Activated CD8-positive, alpha-beta T cell treated with anti-CD3 and anti-CD28 coated beads, Interleukin-2, amount 10 ng/mL, durations not matched to agents 7 days and 5 days (primary cell): ENCODE data around the gene SLC34A3. TPM values are rescaled to one million over a fixed set of nuclear protein-coding genes. Genes with fewer than 3 reads are reported as not detected.
A peak's percentile ranks its signal among the peaks of the same experiment; 100 is the strongest.
"Not testable (repeated sequence)": the region's sequence is repeated elsewhere in the genome, so short reads cannot be mapped to it uniquely, and the experiment has no call there.

Experiments used
- ATAC-seq: fragments of 150-1000 bp; cut with Tn5 transposase; one replicate; pipeline ENCODE4 v1.10.0; 2021; ENCODE audit warnings: moderate library complexity
- CTCF ChIA-PET: fragments of 350-600 bp; sonication (Branson Sonifier 250); formaldehyde crosslinking; loops from one replicate; lab custom pipeline; 2021; ENCODE audit warnings: antibody characterized with exemption; lab: Charles Lee
- POLR2A ChIA-PET: fragments of 350-600 bp; sonication (Branson Sonifier 250); formaldehyde crosslinking; loops from one replicate; lab custom pipeline; 2021; ENCODE audit warnings: antibody characterized with exemption; lab: Charles Lee
- DNase-seq: peaks from one replicate; pipeline ENCODE4 v3.0.0-alpha.2; 2020
- H3K27ac Mint-ChIP-seq: one replicate; pipeline ENCODE4 v1.8.0; 2021; ENCODE audit warnings: mild to moderate bottlenecking, mixed read lengths
- H3K27me3 Mint-ChIP-seq: one replicate; pipeline ENCODE4 v1.8.0; 2021; ENCODE audit warnings: low read depth, mixed read lengths
- H3K36me3 Mint-ChIP-seq: one replicate; pipeline ENCODE4 v1.8.0; 2021; ENCODE audit warnings: low read depth, mixed read lengths
- H3K4me1 Mint-ChIP-seq: one replicate; pipeline ENCODE4 v1.8.0; 2021; ENCODE audit warnings: low read depth, mixed read lengths
- H3K4me3 Mint-ChIP-seq: one replicate; pipeline ENCODE4 v1.8.0; 2021; ENCODE audit warnings: mild to moderate bottlenecking, mixed read lengths
- H3K9me3 Mint-ChIP-seq: one replicate; pipeline ENCODE4 v1.8.0; 2022; ENCODE audit warnings: mixed read lengths; ENCODE audit not compliant: insufficient read depth
- total RNA-seq, 2 experiments: library from RNA; stranded (reverse); gene quantifications; one replicate each; pipeline ENCODE4 v1.2.3, GENCODE V29; 2021

The SLC34A3 gene
- total RNA-seq, 2 experiments from 2014 or later, result not detected

DNA sequence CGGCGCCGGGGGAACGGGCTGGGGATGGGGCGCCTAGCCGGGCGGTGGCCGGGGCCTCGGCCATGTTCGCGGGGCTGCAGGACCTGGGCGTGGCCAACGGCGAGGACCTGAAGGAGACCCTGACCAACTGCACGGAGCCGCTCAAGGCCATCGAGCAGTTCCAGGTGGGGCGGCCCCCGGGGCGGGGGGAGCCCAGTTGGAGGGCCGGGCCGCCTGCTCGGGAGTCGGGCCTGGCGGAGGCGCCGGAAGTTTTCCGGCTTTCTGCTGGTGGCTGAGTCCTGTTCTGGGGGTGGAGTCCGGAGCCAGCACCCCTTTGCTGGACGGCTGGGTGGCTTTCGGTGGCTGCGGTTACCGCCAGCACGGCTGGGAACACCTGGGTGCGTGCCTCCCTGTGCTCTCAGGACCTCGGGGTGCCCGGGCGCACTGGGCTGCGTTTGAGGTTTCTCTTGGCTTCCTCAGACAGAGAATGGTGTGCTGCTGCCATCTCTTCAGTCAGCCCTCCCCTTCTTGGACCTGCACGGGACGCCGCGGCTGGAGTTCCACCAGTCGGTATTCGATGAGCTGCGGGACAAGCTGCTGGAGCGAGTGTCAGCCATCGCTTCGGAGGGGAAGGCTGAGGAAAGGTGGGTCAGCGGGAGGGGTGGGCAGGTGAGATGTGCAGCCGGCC lies 24.9 kb downstream of the SLC34A3 start:
- DNase-seq (no peak), ATAC-seq (no peak)
- H3K27ac Mint-ChIP-seq, result peak overlapping the region; percentile 87
- H3K9me3 Mint-ChIP-seq, result no peaks in the 10 kb centered on the region
- peaks cover 17% of the 10 kb centered on the region for H3K36me3 Mint-ChIP-seq
- CTCF ChIA-PET, result interaction anchor here (1.0 to 4.4 kb wide), 5 partner anchors 10 to 27 kb away, joined by 3 to 32 read pairs (median 5); partner anchors contain the start of gene TUBB4B
- peak overlapping the region; percentile 91 for H3K4me3 Mint-ChIP-seq
- H3K27me3 Mint-ChIP-seq, result no peaks in the 10 kb centered on the region
- POLR2A ChIA-PET, result interaction anchor here (0.6 to 5.5 kb wide), 7 partner anchors 11 to 169 kb away, joined by 3 to 87 read pairs (median 4); partner anchors contain the start of genes MAN1B1, TPRN and TUBB4B
- H3K4me1 Mint-ChIP-seq, result peaks cover 20% of the 10 kb centered on the region

GRCh38 chr9:137256362-137256761 lies 25.7 kb downstream of the SLC34A3 start:
- H3K36me3 Mint-ChIP-seq, result peaks cover 18% of the 10 kb centered on the region
- ATAC-seq (no peak), DNase-seq (no peak)
- H3K27me3 Mint-ChIP-seq, result no peaks in the 10 kb centered on the region
- H3K4me3 Mint-ChIP-seq, result peak overlapping the region; percentile 91
- peak overlapping the region; percentile 25 for H3K27ac Mint-ChIP-seq
- H3K9me3 Mint-ChIP-seq, result no peaks in the 10 kb centered on the region
- peaks cover 20% of the 10 kb centered on the region for H3K4me1 Mint-ChIP-seq
- ChIA-PET POLR2A (interaction anchor here (0.6 to 5.5 kb wide), 4 partner anchors 12 to 24 kb away, joined by 3 to 87 read pairs (median 8); partner anchors contain the start of gene TUBB4B), CTCF (interaction anchor here (1.0 to 4.4 kb wide), 3 partner anchors 16 to 26 kb away, joined by 3 to 32 read pairs (median 5); partner anchors contain the start of gene TUBB4B)

DNA sequence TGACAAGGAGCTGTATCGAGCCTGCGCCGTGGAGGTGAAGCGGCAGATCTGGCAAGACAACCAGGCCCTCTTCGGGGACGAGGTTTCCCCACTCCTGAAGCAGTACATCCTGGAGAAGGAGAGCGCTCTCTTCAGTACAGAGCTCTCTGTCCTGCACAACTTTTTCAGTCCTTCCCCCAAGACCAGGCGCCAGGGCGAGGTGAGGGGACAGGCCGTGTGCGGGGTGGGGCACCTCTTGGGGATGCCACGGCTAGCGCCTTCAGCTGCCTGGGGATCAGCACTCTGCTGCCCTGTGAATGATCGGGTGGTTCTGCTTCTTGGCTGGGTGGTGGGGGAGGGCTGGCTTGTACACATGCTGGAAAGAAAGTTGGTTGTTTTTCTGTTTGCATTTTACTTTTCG lies 26.2 kb downstream of the SLC34A3 start:
- Mint-ChIP-seq H3K36me3 (peaks cover 23% of the 10 kb centered on the region), H3K27ac (no peak overlapping the region), H3K9me3 (no peaks in the 10 kb centered on the region), H3K27me3 (no peaks in the 10 kb centered on the region), H3K4me3 (peak overlapping the region; percentile 91), H3K4me1 (peaks cover 20% of the 10 kb centered on the region)
- DNase-seq (no peak), ATAC-seq (no peak)
- CTCF ChIA-PET, result interaction anchor here (1.0 to 4.4 kb wide), 3 partner anchors 16 to 26 kb away, joined by 3 to 32 read pairs (median 5); partner anchors contain the start of gene TUBB4B
- POLR2A ChIA-PET, result interaction anchor here (1.0 to 5.5 kb wide), 3 partner anchors 12 to 20 kb away, joined by 3 to 87 read pairs (median 14); partner anchors contain the start of gene TUBB4B

- not testable (repeated sequence) for H3K4me3 Mint-ChIP-seq, ATAC-seq, DNase-seq
Measured at GRCh38 chr9:137262173-137262908, 31.6 kb downstream of the SLC34A3 start.

GRCh38 chr9:137262909-137263285 lies 32.2 kb downstream of the SLC34A3 start:
- H3K27me3 Mint-ChIP-seq, result no peaks in the 10 kb centered on the region
- ChIA-PET POLR2A (no interaction called here), CTCF (no interaction called here)
- no peak overlapping the region for H3K27ac Mint-ChIP-seq
- H3K9me3 Mint-ChIP-seq, result no peaks in the 10 kb centered on the region
- ATAC-seq, result no peak
- H3K4me1 Mint-ChIP-seq, result peaks cover 3% of the 10 kb centered on the region
- peaks cover 28% of the 10 kb centered on the region for H3K36me3 Mint-ChIP-seq
- H3K4me3 Mint-ChIP-seq, result no peak overlapping the region
- no peak for DNase-seq

More at GRCh38 chr9:137262173-137262908, 31.6 kb downstream of the SLC34A3 start:
- H3K9me3 Mint-ChIP-seq, H3K27me3 Mint-ChIP-seq, H3K27ac Mint-ChIP-seq, H3K4me1 Mint-ChIP-seq, POLR2A ChIA-PET: not testable (repeated sequence)
- H3K36me3 Mint-ChIP-seq, result peaks cover 22% of the 10 kb centered on the region
- CTCF ChIA-PET, result interaction anchor here (1.8 kb wide), 1 partner anchor 15 kb away, joined by 6 read pairs; the partner anchor contains the start of gene TOR4A

- ChIA-PET CTCF (no interaction called here), POLR2A (interaction anchor here (0.7 kb wide), 1 partner anchor 549 kb away, joined by 3 read pairs; no protein-coding TSS in a partner anchor)
- Mint-ChIP-seq H3K27ac (no peak overlapping the region), H3K36me3 (peaks cover 31% of the 10 kb centered on the region), H3K4me1 (peaks cover 3% of the 10 kb centered on the region), H3K9me3 (no peaks in the 10 kb centered on the region), H3K4me3 (no peak overlapping the region), H3K27me3 (no peaks in the 10 kb centered on the region)
- ATAC-seq, result no peak
- no peak for DNase-seq
Measured at GRCh38 chr9:137263506-137263905, 32.8 kb downstream of the SLC34A3 start.

GRCh38 chr9:137264067-137264466 lies 33.4 kb downstream of the SLC34A3 start:
- ChIA-PET CTCF (no interaction called here), POLR2A (no interaction called here)
- no peak for ATAC-seq
- Mint-ChIP-seq H3K27ac (no peak overlapping the region), H3K4me3 (no peak overlapping the region), H3K4me1 (peaks cover 3% of the 10 kb centered on the region), H3K27me3 (no peaks in the 10 kb centered on the region), H3K9me3 (no peaks in the 10 kb centered on the region), H3K36me3 (peaks cover 31% of the 10 kb centered on the region)
- DNase-seq, result no peak

GRCh38 chr9:137265496-137266161 lies 34.9 kb downstream of the SLC34A3 start:
- H3K36me3 Mint-ChIP-seq, result peaks cover 37% of the 10 kb centered on the region
- DNase-seq, result no peak
- CTCF ChIA-PET, result no interaction called here

GRCh38 chr9:137266162-137266527 lies 35.4 kb downstream of the SLC34A3 start:
- H3K9me3 Mint-ChIP-seq, result no peaks in the 10 kb centered on the region

More at GRCh38 chr9:137265496-137266161, 34.9 kb downstream of the SLC34A3 start:
- POLR2A ChIA-PET, result interaction anchor here (0.6 to 0.7 kb wide), 2 partner anchors 27 to 318 kb away, joined by 3 read pairs; no protein-coding TSS in a partner anchor
- no peaks in the 10 kb centered on the region for H3K9me3 Mint-ChIP-seq
- no peaks in the 10 kb centered on the region for H3K27me3 Mint-ChIP-seq
- no peak overlapping the region for H3K27ac Mint-ChIP-seq
- ATAC-seq, result no peak
- H3K4me3 Mint-ChIP-seq, result no peak overlapping the region
- H3K4me1 Mint-ChIP-seq, result peaks cover 7% of the 10 kb centered on the region

GRCh38 chr9:137266585-137267453 lies 36.1 kb downstream of the SLC34A3 start:
- peaks cover 39% of the 10 kb centered on the region for H3K36me3 Mint-ChIP-seq
- no peak for DNase-seq
- no peaks in the 10 kb centered on the region for H3K9me3 Mint-ChIP-seq
- no peak for ATAC-seq
- no peaks in the 10 kb centered on the region for H3K27me3 Mint-ChIP-seq
- H3K27ac Mint-ChIP-seq, result no peak overlapping the region
- ChIA-PET POLR2A (interaction anchor here (0.7 kb wide), 1 partner anchor 26 kb away, joined by 3 read pairs; the partner anchor contains the start of gene TUBB4B), CTCF (interaction anchor here (1.6 kb wide), 1 partner anchor 35 kb away, joined by 3 read pairs; the partner anchor contains the start of gene NRARP)
- H3K4me1 Mint-ChIP-seq, result peaks cover 17% of the 10 kb centered on the region
- no peak overlapping the region for H3K4me3 Mint-ChIP-seq

More at GRCh38 chr9:137266162-137266527, 35.4 kb downstream of the SLC34A3 start:
- Mint-ChIP-seq H3K27ac (no peak overlapping the region), H3K36me3 (peaks cover 40% of the 10 kb centered on the region), H3K4me3 (no peak overlapping the region), H3K4me1 (peaks cover 10% of the 10 kb centered on the region), H3K27me3 (no peaks in the 10 kb centered on the region)
- ChIA-PET CTCF (interaction anchor here (1.6 kb wide), 1 partner anchor 36 kb away, joined by 3 read pairs; the partner anchor contains the start of gene NRARP), POLR2A (interaction anchor here (0.6 kb wide), 1 partner anchor 27 kb away, joined by 3 read pairs; no protein-coding TSS in a partner anchor)
- ATAC-seq, result no peak
- no peak for DNase-seq
